GM10266 (cell line): ENCODE data around the gene MAT2A.

Source experiments
- DNase-seq: peaks from one replicate; pipeline ENCODE4 v3.0.0; 2012; ENCODE audit errors: extremely low spot score
- TF ChIP-seq, protein P1 (sequence below): IDR thresholded peaks from 2 replicates; pipeline ENCODE4 v1.5.1; 2012; ENCODE audit warnings: mild to moderate bottlenecking, low read depth; ENCODE audit not compliant: control insufficient read depth, insufficient read depth; ENCODE audit errors: missing control alignments

MAT2A gene

DNA sequence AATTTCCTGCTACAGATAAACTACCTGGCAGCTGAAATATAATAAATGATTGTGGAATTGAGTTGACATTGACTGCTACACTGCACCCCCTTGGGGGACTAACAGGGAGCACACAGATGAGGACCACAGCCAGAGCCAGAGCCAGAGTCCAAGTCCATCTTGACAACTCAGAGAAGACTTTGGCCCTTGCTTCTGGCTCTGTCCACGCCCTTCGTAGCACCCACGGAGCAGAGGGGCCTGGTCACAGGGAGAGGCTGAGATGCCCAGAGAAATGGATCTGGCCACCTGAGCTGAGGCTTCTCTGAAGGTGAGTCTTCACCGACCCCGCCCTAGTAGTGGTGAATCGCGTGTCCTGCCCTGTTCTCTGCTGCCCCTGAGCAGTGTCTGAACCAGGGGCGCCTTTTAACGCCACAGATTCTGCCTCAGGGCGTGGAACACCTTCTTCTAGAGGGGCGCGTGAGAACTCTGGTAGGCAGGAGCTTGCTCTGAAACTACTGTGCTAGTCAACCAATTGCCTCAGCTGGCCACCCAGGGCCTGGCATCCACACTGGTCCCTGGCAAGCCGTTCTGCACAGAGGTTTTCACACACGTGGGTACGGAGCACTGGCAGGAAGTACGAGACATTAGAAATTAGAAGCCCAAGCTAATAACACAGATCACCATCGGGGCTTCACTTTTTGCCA is 35.7 kb upstream of the MAT2A start:
- TF ChIP-seq, protein P1, sequence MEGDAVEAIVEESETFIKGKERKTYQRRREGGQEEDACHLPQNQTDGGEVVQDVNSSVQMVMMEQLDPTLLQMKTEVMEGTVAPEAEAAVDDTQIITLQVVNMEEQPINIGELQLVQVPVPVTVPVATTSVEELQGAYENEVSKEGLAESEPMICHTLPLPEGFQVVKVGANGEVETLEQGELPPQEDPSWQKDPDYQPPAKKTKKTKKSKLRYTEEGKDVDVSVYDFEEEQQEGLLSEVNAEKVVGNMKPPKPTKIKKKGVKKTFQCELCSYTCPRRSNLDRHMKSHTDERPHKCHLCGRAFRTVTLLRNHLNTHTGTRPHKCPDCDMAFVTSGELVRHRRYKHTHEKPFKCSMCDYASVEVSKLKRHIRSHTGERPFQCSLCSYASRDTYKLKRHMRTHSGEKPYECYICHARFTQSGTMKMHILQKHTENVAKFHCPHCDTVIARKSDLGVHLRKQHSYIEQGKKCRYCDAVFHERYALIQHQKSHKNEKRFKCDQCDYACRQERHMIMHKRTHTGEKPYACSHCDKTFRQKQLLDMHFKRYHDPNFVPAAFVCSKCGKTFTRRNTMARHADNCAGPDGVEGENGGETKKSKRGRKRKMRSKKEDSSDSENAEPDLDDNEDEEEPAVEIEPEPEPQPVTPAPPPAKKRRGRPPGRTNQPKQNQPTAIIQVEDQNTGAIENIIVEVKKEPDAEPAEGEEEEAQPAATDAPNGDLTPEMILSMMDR, result no peak
- DNase-seq, result no peak

DNA sequence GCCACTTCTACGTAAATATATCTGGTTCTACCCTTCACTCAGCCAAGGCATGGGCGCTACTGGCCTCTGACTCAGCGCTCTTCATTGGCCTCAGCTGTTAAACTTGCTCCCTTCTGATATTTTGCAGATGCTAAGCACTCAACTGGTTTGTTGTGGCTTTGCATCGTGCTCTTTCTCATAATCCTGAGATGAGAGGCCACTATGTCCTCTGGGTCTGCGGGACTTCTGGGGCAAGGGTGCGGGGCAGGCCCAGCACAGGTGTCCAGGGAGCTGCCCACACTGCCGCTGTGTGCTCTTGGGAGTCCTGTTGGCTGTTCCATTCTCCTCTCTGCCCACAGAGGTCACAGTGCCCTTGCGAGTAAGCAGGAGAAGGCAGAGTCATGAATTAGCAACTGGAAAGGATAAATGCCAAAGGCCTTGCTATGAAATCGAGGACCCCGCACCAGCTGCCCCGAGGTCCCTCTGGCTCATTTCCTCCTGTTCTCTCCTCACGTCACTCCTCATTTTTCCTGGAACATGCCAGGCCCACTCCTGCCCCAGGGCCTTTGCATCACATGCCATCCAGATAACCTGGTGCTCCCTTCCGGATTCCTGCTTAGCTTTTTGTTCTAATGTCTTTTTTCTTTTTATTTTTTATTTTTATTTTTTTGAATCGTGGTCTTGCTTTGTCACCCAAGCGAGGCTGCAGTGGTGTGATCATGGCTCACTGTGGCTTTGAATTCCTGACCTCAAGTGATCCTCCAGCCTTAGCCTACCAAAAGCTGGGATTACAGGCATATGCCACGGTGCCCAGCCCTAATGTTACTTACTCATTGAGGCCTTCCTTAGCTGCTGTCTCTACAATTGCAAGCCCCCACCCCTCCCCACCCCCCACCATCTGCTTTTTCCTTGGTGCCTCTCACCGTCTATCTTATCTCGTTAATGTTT is 34.9 kb upstream of the MAT2A start:
- no peak for DNase-seq
- TF ChIP-seq, protein P1, result no peak

DNA sequence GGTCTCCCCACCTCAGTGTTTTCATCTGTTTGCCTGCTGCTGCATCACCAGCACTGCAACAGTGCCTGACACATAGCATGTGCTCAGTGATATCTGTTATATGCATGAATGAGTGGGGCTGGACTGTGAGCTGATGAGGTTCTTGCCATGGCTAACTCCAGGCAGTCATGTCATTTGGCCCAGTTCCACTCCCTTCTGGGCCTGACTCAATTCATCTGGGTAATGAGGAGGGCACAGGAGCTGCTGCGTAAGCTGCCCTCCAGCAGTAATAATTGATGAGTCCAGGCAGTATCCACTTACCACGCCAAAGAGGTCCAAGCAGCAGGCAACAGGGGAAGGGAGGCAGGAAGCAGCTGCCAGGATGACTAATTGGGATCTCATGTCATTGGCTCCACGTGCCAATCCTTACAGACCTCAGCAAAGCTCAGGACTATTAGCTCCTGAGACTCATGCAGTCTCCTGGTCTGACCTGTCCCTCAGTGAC is 34.1 kb upstream of the MAT2A start:
- DNase-seq, result no peak
- TF ChIP-seq, protein P1, result no peak

DNA sequence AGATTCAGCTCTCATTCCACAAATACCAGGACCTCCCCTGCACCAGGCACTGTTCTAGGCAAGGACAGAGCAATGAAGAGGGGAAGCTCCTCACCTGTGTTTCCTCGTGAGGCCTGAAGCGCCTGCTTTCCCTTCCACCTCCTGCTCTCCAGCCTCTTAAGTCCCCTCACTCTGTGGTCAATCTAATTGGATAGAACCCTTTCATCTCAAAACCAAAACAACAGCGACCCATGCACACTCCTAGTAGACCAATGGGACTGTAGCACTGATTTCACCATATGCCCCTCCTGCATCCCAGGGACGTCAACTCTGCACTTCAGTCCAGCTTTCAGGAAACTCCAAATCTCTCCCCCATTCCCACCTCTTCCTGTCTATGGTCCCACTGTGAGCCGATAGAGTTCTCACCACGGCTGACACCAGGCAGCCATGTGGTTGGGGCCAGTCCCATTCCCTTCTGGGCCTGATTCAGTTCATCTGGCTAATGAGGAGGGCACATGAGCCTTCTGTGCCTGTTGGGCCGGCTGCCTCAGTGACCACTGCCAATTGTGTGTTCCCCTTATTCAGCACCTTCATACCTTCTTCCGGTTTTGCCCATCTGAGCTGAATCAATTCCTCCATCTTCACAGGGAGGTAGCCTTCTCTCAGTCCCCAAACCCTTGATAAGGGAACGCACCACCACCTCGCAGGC is 33.3 kb upstream of the MAT2A start:
- TF ChIP-seq, protein P1, result no peak
- DNase-seq, result no peak

DNA sequence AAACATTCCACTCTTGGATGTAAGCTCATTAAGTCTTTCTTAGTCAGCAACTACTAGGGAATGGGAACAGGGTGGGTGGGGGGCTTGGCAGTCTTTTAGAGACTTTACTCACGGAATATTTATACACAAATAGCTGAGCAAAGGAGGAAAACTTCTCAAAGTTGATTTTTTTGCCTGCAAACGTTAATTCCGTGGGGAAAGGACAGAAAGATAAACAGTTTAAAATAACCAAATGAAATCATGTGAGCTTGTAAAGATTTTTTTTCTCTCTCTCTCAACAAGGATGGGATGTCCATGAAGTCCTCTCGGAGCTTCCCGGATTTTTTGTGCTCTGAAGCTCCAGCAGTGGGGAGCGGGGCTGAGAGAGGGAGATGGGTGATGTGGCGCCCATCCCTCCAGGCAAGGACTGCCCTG is 32.2 kb upstream of the MAT2A start:
- DNase-seq, result no peak
- TF ChIP-seq, protein P1, result no peak

DNA sequence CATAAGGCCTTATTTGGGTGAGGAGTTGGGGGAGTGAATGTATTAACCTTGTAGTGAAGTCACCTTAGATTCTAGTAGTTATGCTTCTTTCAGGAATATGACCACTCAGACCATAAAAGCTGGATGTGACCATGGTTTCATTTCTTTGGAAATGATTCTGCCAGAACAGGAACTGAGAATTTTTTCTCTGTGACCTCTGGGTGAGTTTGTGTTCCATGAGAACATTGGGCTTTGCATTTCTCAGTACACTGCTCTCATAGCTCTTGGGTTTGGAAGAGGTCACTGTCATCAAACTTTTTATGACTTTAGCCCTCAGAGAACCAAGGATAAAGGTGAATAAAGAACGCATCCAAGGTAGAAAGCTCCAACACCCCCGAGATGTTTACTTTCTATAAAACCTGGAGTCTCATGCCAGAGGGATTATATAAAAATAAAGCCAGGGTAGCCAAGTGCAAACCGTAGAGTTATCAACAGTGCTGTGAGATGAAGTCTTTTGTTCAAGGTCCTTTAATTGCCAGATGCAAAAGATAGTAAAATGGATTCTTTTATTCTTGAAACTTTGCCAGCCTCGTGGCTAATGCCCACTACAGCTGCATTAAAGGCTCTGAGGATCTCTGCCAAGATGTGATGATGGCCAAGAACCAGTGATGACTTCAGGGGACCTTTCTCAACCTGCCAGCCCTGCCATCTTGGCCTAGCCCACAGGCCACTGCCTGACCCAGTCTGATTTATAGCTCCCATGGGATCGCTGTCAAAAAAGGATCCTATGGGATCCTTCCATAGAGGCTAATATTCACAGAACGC is 27.8 kb upstream of the MAT2A start:
- DNase-seq, result no peak
- TF ChIP-seq, protein P1, result no peak
